ENCODE data around the gene POC1A. TPM values are rescaled to one million over a fixed set of nuclear protein-coding genes. Genes with fewer than 3 reads are reported as not detected.

The POC1A gene
- total RNA-seq, 1 donor from 2014 or later: 2.5 TPM

GRCh38 chr3:52067046-52067445, 87.2 kb downstream of the POC1A start:
- DNase-seq (ENCODE audit: low read depth): no peak

DNA sequence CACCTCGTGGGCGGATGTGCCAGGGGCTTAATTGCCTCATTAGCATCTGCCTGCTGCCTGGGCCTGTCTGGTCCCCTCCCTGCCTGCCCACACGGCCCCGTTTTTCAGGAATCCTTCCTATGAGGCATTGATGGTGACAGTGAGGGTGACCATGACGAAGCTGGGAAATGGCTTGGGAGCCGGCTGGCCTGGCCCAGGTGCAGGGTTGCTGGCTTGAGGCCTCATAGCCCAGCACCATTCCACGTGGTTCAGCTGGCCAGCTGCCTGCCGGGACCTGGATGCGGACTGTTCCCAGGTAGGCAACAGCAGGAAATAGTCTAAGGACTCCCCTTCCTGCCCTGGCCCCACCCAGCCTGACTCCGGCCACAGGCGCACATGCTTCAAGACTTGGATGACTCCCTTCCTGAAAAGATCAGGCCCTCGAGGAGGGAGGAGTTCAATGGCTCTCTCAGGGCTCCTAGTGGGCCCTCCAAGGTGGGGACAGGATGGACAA, 88.9 kb downstream of the POC1A start:
- DNase-seq (ENCODE audit: low read depth): no peak

DNA sequence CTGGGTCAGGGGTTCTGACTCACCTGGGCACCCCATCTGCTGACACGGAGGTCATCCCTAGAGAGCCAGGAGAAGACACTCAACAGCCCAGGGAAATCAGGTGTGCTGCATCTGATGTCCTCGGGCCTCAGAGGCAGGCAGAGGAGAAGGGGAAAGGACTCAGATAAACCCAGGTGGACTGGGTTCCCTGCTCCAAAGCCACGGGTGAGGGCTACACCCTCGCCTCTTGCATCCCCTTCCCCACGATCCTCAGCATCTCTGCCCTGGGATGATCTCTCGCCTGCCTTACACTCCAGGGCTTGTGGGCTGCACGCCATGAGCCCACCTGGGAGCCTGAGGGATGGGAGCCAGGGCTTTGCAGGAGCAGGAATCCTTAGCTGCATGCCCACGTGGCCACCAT, 89.7 kb downstream of the POC1A start:
- no peak for DNase-seq (ENCODE audit: low read depth)

DNA sequence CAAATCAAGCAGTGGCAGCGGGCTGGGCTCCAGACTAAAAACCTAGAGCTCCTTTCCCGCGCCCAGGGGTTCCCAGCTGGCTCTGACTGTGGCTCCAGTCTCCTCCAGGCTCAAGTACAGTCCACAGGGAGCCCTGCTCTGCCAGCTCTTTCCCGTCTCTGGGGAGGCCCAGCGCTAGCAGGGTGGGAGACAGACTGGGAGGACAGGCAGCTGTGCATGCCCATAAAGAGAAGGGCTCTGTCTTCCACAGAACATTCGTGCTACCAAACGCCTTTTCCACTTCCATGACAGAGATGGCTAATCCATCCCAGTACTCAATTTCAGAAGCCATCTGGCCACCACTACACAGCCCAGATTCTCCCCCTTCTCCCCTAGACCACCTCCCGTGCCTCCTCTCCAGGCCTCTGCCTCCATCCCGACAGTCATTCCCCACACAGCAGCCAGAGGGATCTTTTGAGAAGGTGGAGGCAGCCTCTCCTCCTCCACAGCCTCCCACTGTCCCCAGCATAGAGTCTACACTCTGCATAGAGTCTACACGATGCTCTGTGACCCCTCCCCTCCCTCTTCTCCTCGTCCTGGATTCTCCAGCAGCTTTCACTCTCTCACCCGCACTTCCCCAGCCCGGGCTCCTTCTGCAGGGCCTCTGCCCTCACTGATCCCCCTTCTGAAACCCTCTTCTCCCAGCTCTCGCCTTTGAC, 91.0 kb downstream of the POC1A start:
- DNase-seq (ENCODE audit: low read depth): no peak

GRCh38 chr3:52062505-52062904, 91.7 kb downstream of the POC1A start:
- peak; percentile 92 for DNase-seq (ENCODE audit: low read depth)

GRCh38 chr3:52061121-52061910, 92.9 kb downstream of the POC1A start:
- no peak for DNase-seq (ENCODE audit: low read depth)

DNA sequence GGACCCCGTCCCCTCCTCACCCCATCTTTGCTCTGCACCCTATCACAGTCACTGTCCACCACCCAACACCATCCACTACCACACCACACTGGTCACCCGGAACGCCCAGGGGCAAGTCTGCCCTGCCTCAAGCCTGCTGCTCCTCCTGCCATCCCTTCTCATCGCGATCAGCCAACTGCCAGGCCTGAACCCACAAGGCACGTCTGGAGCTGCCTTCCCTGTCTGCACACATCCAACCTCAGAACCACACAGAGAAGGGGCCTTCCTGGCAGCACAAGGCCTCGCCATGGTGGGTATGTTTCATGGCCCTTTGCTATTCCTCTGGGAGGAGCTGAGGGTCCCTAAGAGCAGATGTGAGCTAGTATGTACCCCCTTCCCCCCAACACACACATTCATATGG, 94.4 kb downstream of the POC1A start:
- DNase-seq (ENCODE audit: low read depth): no peak

GRCh38 chr3:52057812-52058495, 96.3 kb downstream of the POC1A start:
- no peak for DNase-seq (ENCODE audit: low read depth)

DNA sequence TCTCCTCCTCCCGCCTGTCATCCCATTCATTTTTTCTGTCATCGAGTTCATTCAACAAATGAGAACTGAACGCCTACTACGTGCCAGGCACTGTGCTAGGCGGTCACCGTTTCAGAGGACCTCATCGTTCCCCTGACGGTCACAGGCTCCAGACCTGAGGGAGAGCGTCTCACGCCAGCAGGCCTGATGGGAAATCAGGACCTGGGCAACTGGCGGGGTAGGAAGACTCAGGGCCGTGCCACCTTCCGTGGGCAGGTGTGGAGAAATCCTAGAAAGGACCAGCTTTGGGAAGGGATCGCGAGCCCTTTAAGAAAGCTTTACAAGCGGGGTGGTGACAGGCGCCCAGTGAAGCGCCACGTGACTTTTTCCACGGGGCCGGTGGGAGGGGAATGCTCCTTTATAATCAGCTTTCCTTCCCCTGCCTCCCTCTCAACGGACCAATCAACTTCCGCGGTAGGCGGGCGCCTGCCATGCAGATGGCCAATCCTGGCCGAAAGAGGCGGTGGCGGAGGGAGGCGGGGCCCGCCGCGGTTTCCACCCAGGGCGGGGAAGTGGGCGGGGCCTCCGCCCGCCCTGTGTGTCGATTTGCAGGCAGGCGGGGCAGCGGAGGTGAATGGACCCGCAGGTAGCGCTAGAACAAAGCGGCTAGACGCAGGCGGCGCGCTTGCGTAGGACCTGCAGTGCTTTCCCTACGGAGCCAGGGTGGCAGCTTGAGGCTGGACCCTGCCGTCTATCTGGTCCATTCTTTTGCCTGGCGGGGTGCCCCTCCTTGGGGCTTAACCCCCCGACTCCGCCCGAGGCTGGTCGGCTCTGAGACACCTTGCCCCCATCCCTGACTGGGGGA, 97.0 kb downstream of the POC1A start:
- peak; percentile 97 for DNase-seq (ENCODE audit: low read depth)

GRCh38 chr3:52056521-52056967, 97.7 kb downstream of the POC1A start, which contains the start of gene DUSP7:
DUSP7 (minus strand) TSS chr3:52056571; CDS start chr3:52056366, 205 bp downstream.
- no peak for DNase-seq (ENCODE audit: low read depth)

DNA sequence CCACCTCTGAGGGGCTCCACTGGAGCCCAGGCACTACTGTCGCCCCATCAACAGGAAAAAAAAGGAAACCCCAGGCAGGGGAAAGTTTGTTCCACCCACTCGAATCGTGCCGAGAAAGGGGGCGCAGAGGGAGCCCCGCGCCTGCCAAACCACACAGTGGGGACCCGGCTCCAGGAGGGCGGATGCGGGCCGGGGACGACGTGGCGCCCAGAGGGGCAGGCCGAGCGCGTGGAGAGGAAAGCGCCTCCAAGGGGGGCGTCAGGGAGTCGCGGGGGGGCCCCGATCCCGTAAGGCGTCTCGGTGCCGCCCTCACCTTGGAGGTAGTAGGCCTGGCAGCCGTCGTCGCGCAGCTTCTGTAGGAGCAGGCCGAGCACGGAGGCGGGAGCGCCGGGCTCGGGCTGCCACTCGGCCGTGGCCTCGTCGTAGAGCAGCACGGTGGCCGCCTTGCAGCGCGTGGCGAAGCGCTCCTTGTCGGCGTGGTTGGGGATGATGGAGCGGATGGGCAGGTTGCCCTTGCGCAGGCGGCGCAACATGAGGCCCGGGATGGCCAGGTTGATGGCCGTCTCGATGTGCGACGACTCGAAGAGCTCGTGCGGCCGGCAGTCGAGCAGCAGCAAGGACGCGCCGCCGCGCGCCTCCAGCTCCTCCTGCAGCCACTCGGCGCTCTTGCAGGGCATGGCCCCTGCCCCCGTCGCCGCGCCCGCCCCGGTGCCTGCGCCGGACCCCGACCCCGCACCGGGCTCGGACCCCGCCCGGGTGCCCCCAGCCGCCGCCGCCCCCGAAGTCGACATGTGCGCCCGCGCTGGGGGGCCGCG, 98.5 kb downstream of the POC1A start:
- DNase-seq (ENCODE audit: low read depth): peak; percentile 19

- DNase-seq (ENCODE audit: low read depth): no peak
Measured at GRCh38 chr3:52054661-52055511, 99.3 kb downstream of the POC1A start.

DNA sequence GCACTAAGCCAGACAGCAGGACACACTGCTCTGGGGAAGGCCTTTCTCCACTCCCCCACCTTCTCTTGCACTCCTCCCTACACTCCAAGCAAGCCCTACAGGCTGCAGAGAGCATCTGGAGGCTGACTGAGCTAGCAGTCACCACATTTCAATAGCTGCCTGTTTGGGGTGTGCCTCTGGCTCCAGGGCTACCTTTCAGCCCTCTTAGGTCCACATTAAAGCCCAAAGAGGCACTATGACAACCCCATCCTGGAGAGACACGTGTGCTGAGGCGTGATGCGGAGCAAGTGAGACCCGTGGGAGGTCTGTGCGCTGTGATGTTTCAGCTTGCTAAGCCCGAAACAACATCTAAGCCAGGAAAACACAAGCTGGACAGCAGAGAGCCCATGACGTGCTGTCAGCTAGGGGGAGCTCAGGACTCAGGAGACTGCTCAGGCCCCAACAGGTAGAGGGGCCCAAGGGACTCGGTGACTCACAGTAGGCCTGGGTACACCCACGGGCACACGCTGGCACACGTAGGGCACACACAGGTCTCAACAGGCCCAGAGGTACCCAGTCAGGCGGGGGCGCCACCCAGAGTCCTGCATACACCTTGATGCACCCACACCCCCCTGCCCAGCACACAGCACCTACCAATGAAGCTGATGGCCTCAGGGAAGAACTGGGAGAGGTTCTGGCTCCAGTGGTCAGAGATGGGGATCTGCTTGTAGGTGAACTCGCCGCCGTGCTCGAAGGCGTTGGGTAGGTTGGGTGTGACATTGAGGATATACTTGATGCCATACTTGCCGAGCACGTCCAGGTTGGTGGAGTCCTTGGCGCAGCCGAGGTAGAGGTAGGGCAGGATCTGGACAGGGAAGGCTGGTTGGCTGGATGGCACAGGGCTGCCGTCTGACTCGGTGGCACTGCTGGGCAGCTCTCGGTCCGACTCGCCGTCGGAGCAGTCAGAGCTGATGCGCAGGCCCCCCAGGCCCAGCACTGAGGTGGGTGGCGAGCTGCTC, 100.6 kb downstream of the POC1A start:
- peak; percentile 43 for DNase-seq (ENCODE audit: low read depth)

- DNase-seq (ENCODE audit: low read depth): peak; percentile 61
Measured at GRCh38 chr3:52052831-52053306, 101.4 kb downstream of the POC1A start.

- no peak for DNase-seq (ENCODE audit: low read depth)
Measured at GRCh38 chr3:52051444-52051843, 102.8 kb downstream of the POC1A start.

- no peak for DNase-seq (ENCODE audit: low read depth)
Measured at GRCh38 chr3:52050571-52050970, 103.7 kb downstream of the POC1A start.

- DNase-seq (ENCODE audit: low read depth): no peak
Measured at GRCh38 chr3:52049503-52049902, 104.7 kb downstream of the POC1A start.

DNA sequence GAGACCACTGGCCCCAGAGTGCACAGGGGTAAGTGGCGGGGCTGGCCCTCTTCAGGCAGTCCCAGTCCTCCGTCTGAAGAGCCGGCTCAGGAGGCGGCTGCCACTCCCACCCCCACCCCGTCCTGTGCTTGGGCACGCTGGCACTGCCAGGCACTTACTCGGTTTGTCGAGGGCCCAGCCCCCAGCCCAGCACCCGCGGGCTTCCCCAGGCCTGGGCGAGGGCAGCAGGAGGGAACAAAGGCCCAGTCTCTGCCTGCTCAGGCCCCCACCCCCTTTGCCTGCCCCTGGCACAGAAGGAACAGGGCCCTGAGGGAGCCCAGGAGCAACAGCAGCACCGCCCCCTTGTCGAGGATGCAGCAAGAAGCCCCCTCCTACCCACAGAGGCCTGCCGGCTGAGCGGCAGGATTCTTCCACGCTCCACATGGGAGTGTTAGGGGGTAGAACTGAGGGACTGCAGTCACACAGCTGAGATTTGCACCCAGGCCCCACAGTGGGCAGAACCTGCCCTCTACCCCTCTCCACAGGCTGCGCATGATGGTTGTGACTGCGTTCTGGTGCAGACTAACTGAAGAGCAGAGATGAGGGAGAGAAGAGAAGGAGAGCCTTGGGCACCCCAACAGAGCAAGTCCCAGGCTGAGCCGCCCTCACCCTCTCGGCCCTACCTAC, 106.8 kb downstream of the POC1A start:
- DNase-seq (ENCODE audit: low read depth): peak; percentile 26

All from renal cortical epithelial cell (primary cell).